OCI-LY7 (cell line): Measurements from ENCODE around the gene EYA2. TPM values are rescaled to one million over a fixed set of nuclear protein-coding genes. Genes with fewer than 3 reads are reported as not detected.
"Not testable (repeated sequence)": the region's sequence is repeated elsewhere in the genome, so short reads cannot be mapped to it uniquely, and the experiment has no call there.

ENCODE experiments used
- BruUV-seq: library from RNA; stranded (reverse); fragments of 400-500 nt; replicated peaks from 2 replicates; lab custom pipeline; 2021; lab: Mats Ljungman, UMichigan
- CTCF ChIA-PET: fragments of 300-600 bp; sonication (Branson Sonifier 250); formaldehyde crosslinking; loops from one replicate; lab custom pipeline; 2022; ENCODE audit warnings: antibody characterized with exemption; ENCODE audit not compliant: unreplicated experiment; lab: Charles Lee
- POLR2A ChIA-PET: fragments of 300-600 bp; sonication (Branson Sonifier 250); formaldehyde crosslinking; loops from one replicate; lab custom pipeline; 2022; ENCODE audit warnings: antibody characterized with exemption; lab: Charles Lee
- DNase-seq: peaks from one replicate; pipeline ENCODE4 v3.0.0-alpha.2; 2015; ENCODE audit warnings: low spot score
- H2AFZ ChIP-seq: fragments of 200-600 bp; sonication (generic), shearing (Covaris generic); 2 replicates; pipeline ENCODE4 v1.6.1; 2014; ENCODE audit warnings: mild to moderate bottlenecking, antibody characterized with exemption, low read length, moderate library complexity
- H3K27ac ChIP-seq: fragments of 200-600 bp; sonication (generic); 2 replicates; pipeline ENCODE4 v1.5.1; 2014; ENCODE audit warnings: mixed run types, low read depth, mild to moderate bottlenecking, moderate library complexity, low read length, inconsistent platforms; ENCODE audit not compliant: poor library complexity, severe bottlenecking
- H3K36me3 ChIP-seq: fragments of 200-600 bp; sonication (generic); 2 replicates; pipeline ENCODE4 v1.6.1; 2014; ENCODE audit warnings: mild to moderate bottlenecking, antibody characterized with exemption, low read length, moderate library complexity, mixed read lengths; ENCODE audit not compliant: insufficient read depth
- H3K4me1 ChIP-seq: fragments of 200-600 bp; sonication (generic); 2 replicates; pipeline ENCODE4 v1.5.1; 2014; ENCODE audit warnings: mild to moderate bottlenecking, low read length; ENCODE audit not compliant: insufficient read depth, poor library complexity, severe bottlenecking
- H3K4me2 ChIP-seq: fragments of 200-600 bp; sonication (generic); 2 replicates; pipeline ENCODE4 v1.6.1; 2014; ENCODE audit warnings: mild to moderate bottlenecking, low read length
- H3K4me3 ChIP-seq: fragments of 200-600 bp; sonication (generic); 2 replicates; pipeline ENCODE4 v1.5.1; 2014; ENCODE audit warnings: mild to moderate bottlenecking, low read depth, low read length; ENCODE audit not compliant: poor library complexity, severe bottlenecking
- H3K79me2 ChIP-seq: fragments of 200-600 bp; sonication (generic); 2 replicates; pipeline ENCODE4 v1.6.1; 2016; ENCODE audit warnings: low read depth, mild to moderate bottlenecking, low read length, moderate library complexity, mixed read lengths; ENCODE audit not compliant: insufficient read depth
- H3K9me2 ChIP-seq: fragments of 200-600 bp; sonication (generic); 2 replicates; pipeline ENCODE4 v1.6.1; 2016; ENCODE audit warnings: mild to moderate bottlenecking, low read length, mixed read lengths; ENCODE audit not compliant: insufficient read depth
- H3K9me3 ChIP-seq: fragments of 200-600 bp; sonication (generic); 2 replicates; pipeline ENCODE4 v1.6.1; 2014; ENCODE audit warnings: mild to moderate bottlenecking, mixed run types, low read length, mixed read lengths
- H4K20me1 ChIP-seq: fragments of 200-600 bp; sonication (generic); 2 replicates; pipeline ENCODE4 v1.6.1; 2014; ENCODE audit warnings: mild to moderate bottlenecking, antibody characterized with exemption, low read length, moderate library complexity, mixed read lengths; ENCODE audit not compliant: insufficient read depth
- EZH2phosphoT487 ChIP-seq: fragments of 200-600 bp; sonication (generic); IDR thresholded peaks from 2 replicates; pipeline ENCODE4 v1.6.1; 2018; ENCODE audit warnings: low read depth, borderline replicate concordance, mild to moderate bottlenecking, mixed run types, antibody characterized with exemption, low read length, moderate library complexity, mixed read lengths
- intact Hi-C: fragments of 100-400 bp; cut with micrococcal nuclease; formaldehyde crosslinking; loops from one replicate; pipeline ENCODE4 v1.10.0; 2022; ENCODE audit not compliant: unreplicated experiment
- total RNA-seq, 2 experiments: library from RNA; depleted of rRNA in 1 of 2; stranded (reverse); fragments of >200 nt in 1 of 2; shearing (Covaris generic) in 1 of 2; gene quantifications; 2 replicates each; pipeline ENCODE4 v1.2.3, GENCODE V29; 2014 to 2022
- TF ChIP-seq, protein P1 (sequence below): fragments of 200-600 bp; sonication (generic); conservative IDR thresholded peaks from 2 replicates; pipeline ENCODE4 v1.5.1; 2014; ENCODE audit warnings: mild to moderate bottlenecking, antibody characterized with exemption, low read length, moderate library complexity, mixed read lengths

EYA2 gene
- total RNA-seq, 2 experiments from 2014 or later, result not detected

DNA sequence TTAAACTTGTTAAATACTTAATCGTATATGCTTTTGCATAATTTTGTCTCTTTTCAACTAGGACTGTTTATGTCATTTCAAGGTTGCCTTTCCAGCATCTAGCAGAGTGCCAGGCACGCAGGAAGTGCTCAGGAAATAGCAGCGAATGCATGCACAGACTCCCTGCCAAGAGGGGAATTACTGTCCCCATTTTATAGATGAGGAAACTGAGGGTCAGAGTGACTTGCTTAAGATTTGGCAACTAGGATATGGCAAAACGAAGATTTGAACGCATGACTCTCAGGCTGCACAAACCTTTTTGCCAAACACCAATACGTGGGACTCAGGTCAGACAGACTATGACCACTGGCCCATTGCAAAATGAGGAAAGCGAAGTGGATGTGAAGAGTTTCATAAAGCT lies 22.5 kb downstream of the EYA2 start:
- no peaks in the 10 kb centered on the region for H3K4me1 ChIP-seq
- no peaks in the 10 kb centered on the region for H3K36me3 ChIP-seq
- no peak overlapping the region for H2AFZ ChIP-seq
- no peak overlapping the region for H3K4me2 ChIP-seq
- intact Hi-C loops, result no loop called here
- TF ChIP-seq, protein P1, sequence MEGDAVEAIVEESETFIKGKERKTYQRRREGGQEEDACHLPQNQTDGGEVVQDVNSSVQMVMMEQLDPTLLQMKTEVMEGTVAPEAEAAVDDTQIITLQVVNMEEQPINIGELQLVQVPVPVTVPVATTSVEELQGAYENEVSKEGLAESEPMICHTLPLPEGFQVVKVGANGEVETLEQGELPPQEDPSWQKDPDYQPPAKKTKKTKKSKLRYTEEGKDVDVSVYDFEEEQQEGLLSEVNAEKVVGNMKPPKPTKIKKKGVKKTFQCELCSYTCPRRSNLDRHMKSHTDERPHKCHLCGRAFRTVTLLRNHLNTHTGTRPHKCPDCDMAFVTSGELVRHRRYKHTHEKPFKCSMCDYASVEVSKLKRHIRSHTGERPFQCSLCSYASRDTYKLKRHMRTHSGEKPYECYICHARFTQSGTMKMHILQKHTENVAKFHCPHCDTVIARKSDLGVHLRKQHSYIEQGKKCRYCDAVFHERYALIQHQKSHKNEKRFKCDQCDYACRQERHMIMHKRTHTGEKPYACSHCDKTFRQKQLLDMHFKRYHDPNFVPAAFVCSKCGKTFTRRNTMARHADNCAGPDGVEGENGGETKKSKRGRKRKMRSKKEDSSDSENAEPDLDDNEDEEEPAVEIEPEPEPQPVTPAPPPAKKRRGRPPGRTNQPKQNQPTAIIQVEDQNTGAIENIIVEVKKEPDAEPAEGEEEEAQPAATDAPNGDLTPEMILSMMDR, result no peak
- no peak for TF ChIP-seq EZH2phosphoT487
- BruUV-seq, result no TSS peak
- H3K9me3 ChIP-seq, result no peaks in the 10 kb centered on the region
- H3K27ac ChIP-seq, result no peak overlapping the region
- H3K4me3 ChIP-seq, result no peak overlapping the region
- no peaks in the 10 kb centered on the region for H4K20me1 ChIP-seq
- CTCF ChIA-PET, result no interaction called here
- no peaks in the 10 kb centered on the region for H3K79me2 ChIP-seq
- POLR2A ChIA-PET, result no interaction called here
- no peak for DNase-seq
- H3K9me2 ChIP-seq, result no peaks in the 10 kb centered on the region

DNA sequence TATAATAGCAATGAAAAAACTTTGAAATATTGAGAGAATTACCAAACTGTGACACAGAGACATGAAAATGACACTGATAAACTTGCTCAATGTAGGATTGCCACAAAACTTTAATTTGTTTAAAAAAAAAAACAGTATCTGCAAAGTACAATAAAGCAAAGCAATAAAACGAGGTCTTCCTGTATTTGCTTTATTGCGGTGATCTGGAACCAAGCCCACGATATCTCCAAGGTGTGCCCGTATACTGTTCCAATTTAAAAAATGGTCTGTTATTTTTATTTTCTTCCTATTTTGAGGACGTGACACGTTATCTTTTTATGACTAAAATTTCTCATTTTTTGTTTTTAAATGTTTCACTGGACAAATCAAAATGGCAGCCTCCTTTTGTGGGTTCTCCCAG lies 25.5 kb downstream of the EYA2 start:
- no peak for TF ChIP-seq EZH2phosphoT487
- TF ChIP-seq, protein P1, result no peak
- H2AFZ ChIP-seq, result no peak overlapping the region
- H3K36me3 ChIP-seq, result no peaks in the 10 kb centered on the region
- no TSS peak for BruUV-seq
- ChIA-PET POLR2A (no interaction called here), CTCF (interaction anchor here (0.6 kb wide), 1 partner anchor 591 kb away, joined by 3 read pairs; no protein-coding TSS in a partner anchor)
- H3K4me1 ChIP-seq, result no peaks in the 10 kb centered on the region
- no peak for DNase-seq
- no peak overlapping the region for H3K4me2 ChIP-seq
- no peak overlapping the region for H3K4me3 ChIP-seq
- no peaks in the 10 kb centered on the region for H3K79me2 ChIP-seq
- no peaks in the 10 kb centered on the region for H4K20me1 ChIP-seq
- intact Hi-C loops, result no loop called here
- H3K27ac ChIP-seq, result no peak overlapping the region
- H3K9me2 ChIP-seq, result no peaks in the 10 kb centered on the region
- H3K9me3 ChIP-seq, result no peaks in the 10 kb centered on the region

DNA sequence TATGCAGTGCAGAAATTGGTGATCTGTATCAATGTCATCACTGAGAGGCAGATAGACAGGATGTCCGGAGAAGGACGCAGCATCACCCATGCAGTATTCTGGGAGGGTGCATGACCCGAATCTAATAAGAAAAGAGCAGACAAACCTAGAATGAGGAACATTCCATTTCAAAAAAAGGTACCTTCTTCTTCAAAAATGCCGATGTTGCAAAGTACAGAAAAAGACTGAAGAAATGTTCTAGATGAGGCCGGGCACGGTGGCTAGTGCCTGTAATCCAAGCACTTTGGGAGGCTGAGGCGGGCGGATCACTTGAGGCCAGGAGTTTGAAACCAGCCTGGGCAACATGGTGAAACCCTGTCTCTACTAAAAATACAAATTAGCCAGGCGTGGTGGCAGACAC lies 28.2 kb downstream of the EYA2 start:
- H3K4me3 ChIP-seq, BruUV-seq, DNase-seq, intact Hi-C loops, H2AFZ ChIP-seq, H3K79me2 ChIP-seq, CTCF ChIA-PET, H3K4me1 ChIP-seq, H3K9me3 ChIP-seq, H4K20me1 ChIP-seq, H3K4me2 ChIP-seq, H3K36me3 ChIP-seq, H3K9me2 ChIP-seq, H3K27ac ChIP-seq: not testable (repeated sequence)
- POLR2A ChIA-PET, result interaction anchor here (0.6 kb wide), 1 partner anchor 25 kb away, joined by 3 read pairs; no protein-coding TSS in a partner anchor
